ENCODE measurements around the gene QRFP. TPM values are rescaled to one million over a fixed set of nuclear protein-coding genes. Genes with fewer than 3 reads are reported as not detected.

QRFP gene
- total RNA-seq: not detected

GRCh38 chr9:130896233-130897014 is at the start of gene QRFP:
TSS of gene QRFP (minus strand) at chr9:130896812. CDS start at chr9:130893838, 2,974 bp downstream.

GRCh38 chr9:130938652-130939404 is 42.2 kb upstream of the QRFP start, which contains the start of gene FIBCD1:
TSS of gene FIBCD1 (minus strand) at chr9:130939247. CDS start at chr9:130938607, 640 bp downstream.

Other genes starting within 250 kb of the QRFP start
- not detected for gene PRDM12, start 232.2 kb downstream of the QRFP start, total RNA-seq
- 10 to 100 TPM; 46.6 to 47.4 TPM for gene EXOSC2, start 203.0 kb downstream of the QRFP start, total RNA-seq
- 10 to 100 TPM; 28.1 to 33.2 TPM for gene ABL1, start 61.6 kb downstream of the QRFP start, total RNA-seq
- not detected for gene FIBCD1, start 42.4 kb upstream of the QRFP start, total RNA-seq
- under 1 TPM; 0.10 to 0.22 TPM for gene LAMC3, start 112.4 kb upstream of the QRFP start, total RNA-seq
- gene AIF1L, start 199.7 kb upstream of the QRFP start, total RNA-seq: 1 to 10 TPM; 1.4 to 2.1 TPM
- 10 to 100 TPM; 47.9 to 54.4 TPM for gene NUP214, start 228.8 kb upstream of the QRFP start, total RNA-seq

Measured in activated naive CD4-positive, alpha-beta T cell treated with anti-CD3 and anti-CD28 coated beads, Interleukin-2, amount 10 ng/mL, durations not matched to agents 5 hours and 36 hours (primary cell).